G401.6 (cell line): ENCODE data around the gene EML2.
"Not testable (repeated sequence)": the region's sequence is repeated elsewhere in the genome, so short reads cannot be mapped to it uniquely, and the experiment has no call there.

Experiments used
- FAIRE-seq: peaks from 2 replicates; lab custom pipeline; 2012; peaks lifted over from hg19 to GRCh38; lab: Jason Lieb, UNC

EML2 gene

GRCh38 chr19:45615056-45615455 is 24.1 kb downstream of the EML2 start:
- not testable (repeated sequence) for FAIRE-seq

- FAIRE-seq, result no peak
These were observed 25.1 kb downstream of the EML2 start for GRCh38 chr19:45613926-45614725.

GRCh38 chr19:45608948-45609347 is 30.2 kb downstream of the EML2 start:
- no peak for FAIRE-seq

GRCh38 chr19:45607071-45608029 is 31.8 kb downstream of the EML2 start:
- FAIRE-seq, result no peak

GRCh38 chr19:45601524-45602374 is 37.4 kb downstream of the EML2 start, which contains the start of gene GPR4:
Gene GPR4, minus strand, starts transcription at chr19:45602212. Its CDS starts 10,346 bp downstream, at chr19:45591866.
- no peak for FAIRE-seq

- no peak for FAIRE-seq
These were observed 38.1 kb downstream of the EML2 start for GRCh38 chr19:45601115-45601514.

GRCh38 chr19:45600340-45600885 is 38.8 kb downstream of the EML2 start:
- FAIRE-seq, result no peak

- no peak for FAIRE-seq
These were observed 39.9 kb downstream of the EML2 start for GRCh38 chr19:45599286-45599685.

- FAIRE-seq, result no peak
These were observed 40.8 kb downstream of the EML2 start for GRCh38 chr19:45598267-45599001.

- no peak for FAIRE-seq
These were observed 41.6 kb downstream of the EML2 start for GRCh38 chr19:45597425-45598111.

GRCh38 chr19:45595814-45596213 is 43.4 kb downstream of the EML2 start:
- FAIRE-seq, result no peak

GRCh38 chr19:45593520-45593919 is 45.7 kb downstream of the EML2 start:
- no peak for FAIRE-seq

- no peak for FAIRE-seq
These were observed 46.8 kb downstream of the EML2 start for GRCh38 chr19:45592366-45592765.

- FAIRE-seq, result no peak
These were observed 47.6 kb downstream of the EML2 start for GRCh38 chr19:45591638-45592005.

GRCh38 chr19:45591004-45591637 is 48.1 kb downstream of the EML2 start:
- no peak for FAIRE-seq

- FAIRE-seq, result no peak
These were observed 48.7 kb downstream of the EML2 start for GRCh38 chr19:45590300-45591003.

- no peak for FAIRE-seq
These were observed 49.4 kb downstream of the EML2 start for GRCh38 chr19:45589768-45590167.

GRCh38 chr19:45587873-45588272 is 51.3 kb downstream of the EML2 start:
- no peak for FAIRE-seq

- FAIRE-seq, result no peak
These were observed 54.0 kb downstream of the EML2 start for GRCh38 chr19:45585158-45585577.
